ENCODE measurements around the gene IL13RA2.

The IL13RA2 gene

DNA sequence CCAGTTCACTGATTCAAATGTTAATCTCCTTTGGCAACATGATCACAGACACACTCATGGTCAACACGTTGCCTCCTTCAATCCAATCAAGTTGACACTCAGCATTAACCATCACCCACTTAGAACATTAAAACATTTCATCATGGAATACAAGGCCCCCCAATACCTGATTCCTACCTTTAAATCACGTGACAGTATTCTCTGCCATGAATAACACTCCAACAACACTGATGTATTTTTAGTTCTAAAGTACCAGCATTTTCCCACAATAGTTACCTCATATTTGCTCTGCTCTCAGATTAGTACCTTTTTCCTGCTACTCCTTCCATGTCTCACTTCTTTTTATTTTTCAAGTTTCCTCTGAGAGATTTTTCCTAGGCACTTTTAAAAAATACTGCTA is 19.6 kb downstream of the IL13RA2 start:
- DNase-seq (ENCODE audit: low read depth) = no peak

DNA sequence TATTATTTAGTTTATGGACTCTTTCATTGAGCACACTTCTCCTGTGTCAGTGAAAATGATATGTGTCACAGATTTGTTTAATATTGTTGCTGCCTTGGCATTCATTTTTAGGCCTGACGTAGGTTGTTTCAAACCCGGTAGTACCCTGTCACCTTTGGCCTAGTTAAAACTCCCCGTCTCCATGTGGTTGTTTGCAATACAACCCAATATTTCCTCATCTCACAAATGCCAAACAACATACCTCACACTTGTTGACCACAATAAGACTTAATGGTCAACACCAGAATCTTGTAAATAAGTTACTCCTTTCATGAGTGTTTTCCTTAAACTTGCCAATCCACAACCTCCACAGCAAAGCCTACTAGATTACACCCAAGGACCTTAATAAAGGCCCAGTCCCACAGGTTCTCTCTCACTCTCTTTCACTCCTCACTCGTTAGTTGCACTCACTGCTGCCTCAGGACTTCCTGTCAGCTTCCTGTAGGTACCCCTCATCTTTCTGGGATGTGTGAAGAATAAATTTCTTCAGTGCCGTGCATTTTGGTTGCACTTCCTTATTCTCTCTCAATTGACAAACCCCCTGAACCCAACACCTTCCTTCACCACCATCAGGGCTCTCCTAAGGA is 31.3 kb downstream of the IL13RA2 start:
- no peak for DNase-seq (ENCODE audit: low read depth)

DNA sequence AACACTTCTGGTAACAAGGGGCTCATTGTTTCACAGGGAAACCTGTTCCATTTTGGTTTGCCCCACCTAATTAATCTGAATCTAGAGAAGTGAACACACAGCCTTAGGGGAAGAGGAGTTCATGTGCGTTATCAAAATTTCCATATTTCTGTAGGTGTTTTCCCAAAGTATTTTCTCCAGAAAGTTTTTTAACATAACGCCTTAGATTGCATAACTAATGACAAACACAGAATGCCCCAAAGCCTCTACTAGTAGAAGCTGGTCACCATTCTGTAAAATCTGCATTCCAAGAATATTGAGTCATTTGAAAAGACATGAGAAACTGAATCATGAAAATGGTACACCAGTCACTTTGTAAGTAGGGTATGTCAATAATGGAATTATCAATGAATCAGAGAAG is 41.1 kb downstream of the IL13RA2 start:
- DNase-seq (ENCODE audit: low read depth) = no peak

DNA sequence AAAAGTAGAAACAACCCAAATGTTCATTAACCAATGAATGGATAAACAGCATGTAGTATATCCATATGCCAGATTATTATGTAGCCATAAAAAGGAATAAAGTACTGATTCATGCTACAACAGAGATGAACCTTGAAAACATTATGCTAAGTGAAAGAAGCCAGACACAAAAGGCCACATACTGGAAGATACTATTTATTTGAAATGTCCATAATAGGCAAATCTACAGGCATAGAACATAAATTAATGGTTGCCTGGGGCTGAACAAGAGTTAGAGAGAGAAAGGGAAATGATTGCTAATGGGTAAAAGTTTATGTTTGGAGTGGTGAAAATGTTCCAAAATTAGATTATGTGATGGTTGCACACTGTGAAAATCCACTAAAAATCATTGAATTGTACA is 44.4 kb downstream of the IL13RA2 start:
- no peak for DNase-seq (ENCODE audit: low read depth)

DNA sequence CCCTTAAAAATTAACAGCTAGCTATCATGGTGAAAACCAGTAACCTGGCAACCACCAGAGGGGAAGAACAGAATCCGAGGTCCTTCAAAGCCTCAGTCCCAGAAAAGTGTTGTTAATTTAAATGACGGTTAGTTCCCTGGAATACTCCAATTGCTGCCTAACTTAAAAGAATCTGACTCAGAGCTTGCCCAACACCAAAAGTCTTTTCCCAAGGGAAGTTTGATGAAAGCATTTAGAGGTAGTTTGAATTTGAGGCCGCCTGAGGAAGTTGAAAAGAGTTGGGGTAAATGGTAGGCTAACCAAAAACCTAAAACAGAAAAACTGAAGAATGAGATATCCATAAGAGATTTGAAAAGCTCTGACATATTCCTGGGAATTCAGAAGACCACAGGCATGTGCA is 46.6 kb downstream of the IL13RA2 start:
- DNase-seq (ENCODE audit: low read depth) = no peak

DNA sequence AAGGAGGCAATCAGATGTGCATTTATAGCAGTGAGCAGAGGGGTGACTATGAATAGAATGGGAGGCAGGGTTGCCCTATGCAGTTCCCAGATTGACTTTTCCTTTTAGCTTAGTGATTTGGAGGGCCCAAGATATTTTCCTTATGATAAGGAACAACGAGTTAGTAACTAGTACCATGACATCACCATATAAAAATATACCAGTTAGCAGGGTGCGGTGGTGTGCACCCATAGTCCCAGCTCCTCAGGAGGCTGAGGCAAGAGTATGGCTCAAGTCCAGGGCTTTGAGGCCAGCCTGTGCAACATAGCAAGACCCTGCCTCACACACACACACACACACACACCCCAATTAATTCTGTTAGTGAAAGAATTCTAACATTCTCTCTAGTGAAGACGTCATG is 53.0 kb downstream of the IL13RA2 start:
- DNase-seq (ENCODE audit: low read depth) = no peak

DNA sequence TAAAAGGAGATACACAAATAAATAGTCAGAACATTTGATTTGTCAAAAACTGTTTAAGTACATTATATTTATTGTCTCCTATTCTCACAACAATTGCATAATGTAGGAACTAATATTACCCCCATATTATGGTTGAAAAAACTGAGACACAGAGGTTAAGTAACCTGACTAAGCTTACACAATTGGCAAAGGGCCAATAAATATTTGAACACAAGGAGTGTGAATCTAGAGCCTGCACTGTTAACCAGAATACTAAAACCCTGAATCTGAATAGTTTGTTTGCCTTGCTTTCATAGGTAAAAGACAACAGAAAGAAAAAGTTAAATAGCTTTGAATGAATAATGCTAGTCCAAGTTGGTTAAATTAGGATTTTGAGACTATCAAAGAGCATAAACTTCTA is 55.2 kb downstream of the IL13RA2 start:
- no peak for DNase-seq (ENCODE audit: low read depth)

DNA sequence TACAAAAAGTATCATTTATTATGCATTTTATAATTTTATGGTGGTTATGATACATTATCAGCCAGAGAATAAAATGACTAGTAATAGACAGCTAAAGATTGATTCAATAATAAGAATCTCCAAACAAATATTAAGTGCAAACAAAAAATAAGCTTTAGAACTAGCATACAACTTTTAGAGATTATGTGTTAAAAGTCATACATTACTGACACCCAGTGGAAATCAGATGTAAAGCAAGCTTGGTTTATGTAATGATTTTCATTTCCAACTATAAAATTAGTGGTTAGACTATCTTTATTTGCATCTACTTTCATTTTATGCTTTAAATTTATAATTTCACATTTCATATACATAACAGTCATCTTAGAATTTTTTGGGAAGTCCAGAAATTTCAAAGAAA is 57.7 kb downstream of the IL13RA2 start:
- no peak for DNase-seq (ENCODE audit: low read depth)

All from activated gamma-delta T cell treated with anti-CD3 and anti-CD28 coated beads, Interleukin-2, amount 50 U/mL, for 16 hours (primary cell).